Kasumi-1 (cell line): ENCODE measurements around the gene TMEM80.
"Not testable (repeated sequence)": the region's sequence is repeated elsewhere in the genome, so short reads cannot be mapped to it uniquely, and the experiment has no call there.

Source experiments
- DNase-seq, 2 experiments: peaks; one replicate each; lab custom pipeline; 2025; lab: John Stamatoyannopoulos, UW

Gene TMEM80

GRCh38 chr11:721247-721740 is 25.7 kb downstream of the TMEM80 start:
- peak in 1 of 2 experiments; percentile 23 for DNase-seq

DNA sequence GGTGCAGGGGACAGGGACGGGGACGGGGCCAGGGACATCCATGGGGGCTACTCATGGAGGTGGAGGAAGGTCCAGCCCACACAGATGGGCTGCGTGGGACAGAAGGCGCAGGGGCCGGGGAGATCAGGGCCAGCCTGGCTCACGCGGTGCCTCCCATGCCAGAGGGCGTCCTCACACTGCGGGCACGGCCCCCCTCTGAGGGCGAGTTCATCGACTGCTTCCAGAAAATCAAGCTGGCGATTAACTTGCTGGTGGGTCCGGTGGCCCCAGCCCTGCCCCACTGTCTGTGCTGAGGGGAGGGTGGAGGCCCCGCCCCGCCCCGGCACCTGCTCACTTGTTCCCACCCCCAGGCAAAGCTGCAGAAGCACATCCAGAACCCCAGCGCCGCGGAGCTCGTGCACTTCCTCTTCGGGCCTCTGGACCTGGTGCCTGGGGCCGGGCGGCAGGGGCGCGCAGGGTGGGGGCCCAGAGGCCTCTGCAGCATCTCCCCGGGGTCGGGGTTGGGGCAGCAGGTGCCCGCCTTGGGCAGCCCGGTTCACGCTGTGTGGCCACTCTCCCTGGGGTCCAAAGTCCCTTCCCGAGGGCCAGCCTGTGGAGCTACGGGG is 26.2 kb downstream of the TMEM80 start:
- DNase-seq, result peak; percentile 77

GRCh38 chr11:722346-722811 is 26.8 kb downstream of the TMEM80 start:
- no peak for DNase-seq

DNA sequence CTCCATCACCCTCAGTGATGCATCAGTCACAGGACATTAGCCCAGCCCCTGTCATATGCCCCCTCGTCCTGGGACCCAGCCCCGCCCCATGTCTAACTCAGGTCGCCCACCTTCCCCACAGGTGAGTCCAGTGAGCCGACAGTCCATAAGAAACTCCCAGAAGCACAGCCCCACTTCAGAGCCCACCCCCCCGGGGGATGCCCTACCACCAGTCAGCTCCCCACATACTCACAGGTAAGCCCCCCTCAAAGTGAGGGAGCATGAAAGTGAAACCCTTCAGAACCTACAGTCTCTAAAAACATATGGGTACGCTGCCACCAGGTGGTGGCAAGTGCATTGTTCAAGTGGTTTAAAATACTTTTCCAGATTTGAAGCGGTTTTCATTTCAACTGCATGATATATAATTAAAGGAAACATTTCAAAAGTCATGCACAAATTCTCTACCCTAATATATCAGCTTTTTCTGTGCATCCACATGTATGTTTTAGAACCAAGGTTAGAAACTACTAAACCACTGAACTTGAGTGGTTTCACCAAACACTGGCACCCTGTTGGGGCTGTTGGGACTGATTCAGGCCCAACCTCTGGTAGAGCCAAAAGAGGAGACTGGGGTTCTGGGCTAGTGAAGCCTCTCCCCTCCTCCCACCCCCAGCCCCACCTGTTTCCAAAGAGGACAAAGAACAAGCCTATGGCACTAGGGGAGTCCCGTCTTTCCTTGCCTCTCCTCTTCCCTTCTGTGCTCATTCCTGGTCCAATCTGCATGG is 27.7 kb downstream of the TMEM80 start:
- peak; percentile 49 to 65 for DNase-seq

DNA sequence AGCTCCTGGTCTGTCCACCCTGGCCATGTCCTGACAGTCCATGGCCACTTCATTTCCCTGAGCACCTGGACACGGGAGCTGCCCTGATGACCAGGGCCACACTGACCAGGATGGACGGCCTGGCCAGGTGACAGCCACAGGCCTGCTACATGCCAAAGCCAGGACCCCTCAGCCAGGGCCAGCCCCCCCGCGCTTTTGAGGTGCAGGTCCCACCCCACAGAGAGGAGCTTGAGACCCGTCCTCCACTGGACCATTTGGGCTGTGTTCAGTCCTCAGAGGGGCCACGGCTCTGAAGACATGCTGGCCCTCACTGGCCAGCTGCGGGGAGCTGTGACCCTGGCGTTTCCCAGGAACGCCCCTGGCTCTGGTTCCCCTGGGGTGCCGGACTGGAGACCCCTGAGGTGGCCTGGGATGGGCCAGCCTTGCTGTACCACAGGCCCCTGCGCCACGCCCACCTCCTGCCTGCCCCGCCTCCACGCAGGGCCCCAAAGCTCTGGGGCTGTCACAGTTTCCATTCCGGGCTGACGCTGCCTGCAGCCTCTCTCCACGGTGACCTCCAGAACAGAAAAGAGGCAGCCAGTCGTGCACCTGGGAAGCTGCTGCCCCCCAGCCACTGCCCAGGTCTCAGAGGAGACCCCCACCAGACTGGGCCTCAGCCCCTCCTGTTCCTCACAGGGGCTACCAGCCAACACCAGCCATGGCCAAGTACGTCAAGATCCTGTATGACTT is 28.6 kb downstream of the TMEM80 start:
- DNase-seq, result no peak

- no peak for DNase-seq
These were observed 29.3 kb downstream of the TMEM80 start for GRCh38 chr11:724778-725386.

GRCh38 chr11:725624-726202 is 30.1 kb downstream of the TMEM80 start:
- DNase-seq, result no peak

- peak in 1 of 2 experiments; percentile 28 for DNase-seq
These were observed 30.9 kb downstream of the TMEM80 start for GRCh38 chr11:726278-727220.

GRCh38 chr11:727281-727701 is 31.7 kb downstream of the TMEM80 start:
- DNase-seq, result no peak

DNA sequence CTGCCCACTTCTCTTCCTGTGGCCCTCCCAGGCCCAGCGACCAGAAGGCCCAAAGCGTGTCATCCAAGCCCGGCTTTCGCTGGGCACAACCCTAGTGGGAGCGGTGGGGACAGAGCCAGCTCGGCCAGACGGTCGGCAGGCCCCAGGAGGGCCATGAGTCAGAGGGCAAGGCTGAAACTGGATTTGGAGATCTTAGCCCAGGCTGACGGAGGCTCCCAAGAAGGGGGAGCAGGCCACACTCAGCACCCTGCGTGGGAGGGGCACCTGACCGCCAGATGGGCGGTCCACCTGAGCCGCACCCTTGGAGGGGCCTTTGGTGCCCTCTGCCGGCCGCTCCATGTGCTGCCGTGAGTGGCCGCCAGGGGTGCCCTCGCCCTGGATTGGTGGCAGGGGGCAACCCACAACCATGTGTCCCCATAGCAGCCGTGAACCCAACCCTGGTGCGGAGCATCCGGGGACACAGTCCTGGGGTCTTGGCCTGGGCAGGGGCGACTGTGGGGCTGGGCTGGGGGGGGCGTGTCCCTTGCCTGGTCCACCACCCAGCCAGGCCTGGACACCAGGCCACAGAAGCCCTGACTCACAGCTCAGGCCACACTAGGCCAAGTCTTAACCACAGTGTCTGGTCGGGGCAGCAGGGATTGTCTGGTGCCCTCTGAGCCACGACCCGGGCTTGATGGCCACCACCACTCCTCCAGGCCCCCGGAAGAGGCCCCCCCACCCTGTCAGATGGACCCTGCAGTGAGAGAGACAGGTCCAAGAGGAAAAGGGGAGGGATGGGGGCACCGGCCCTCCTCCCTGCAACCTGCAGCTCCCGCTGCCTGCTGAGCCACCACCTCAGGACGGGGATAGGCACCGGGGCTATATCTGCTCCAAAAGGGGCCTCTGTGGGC is 32.5 kb downstream of the TMEM80 start:
- peak; percentile 42 to 63 for DNase-seq

- no peak for DNase-seq
These were observed 33.4 kb downstream of the TMEM80 start for GRCh38 chr11:728901-729491.

- no peak for DNase-seq
These were observed 34.0 kb downstream of the TMEM80 start for GRCh38 chr11:729492-730074.

DNA sequence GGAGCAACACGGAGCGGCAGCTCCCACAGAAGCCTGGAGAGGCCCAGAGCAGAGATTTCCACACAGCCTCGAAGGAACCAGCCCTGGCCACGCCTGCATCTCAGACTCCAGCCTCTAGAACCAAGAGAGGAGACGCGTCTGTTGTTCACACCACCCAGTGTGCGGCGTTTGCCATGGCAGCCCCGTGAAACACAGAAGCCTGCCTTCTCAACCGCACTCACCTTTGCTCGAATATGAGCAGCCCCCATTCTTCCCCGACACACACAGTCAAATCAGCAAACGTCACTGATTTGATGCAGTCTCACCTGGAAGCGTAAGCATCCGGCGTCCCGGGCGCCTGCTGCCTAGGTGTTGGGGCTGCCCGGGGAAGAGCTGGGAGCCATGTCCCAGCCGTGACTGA is 37.5 kb downstream of the TMEM80 start:
- DNase-seq, result no peak

GRCh38 chr11:734541-734940 is 38.9 kb downstream of the TMEM80 start:
- not testable (repeated sequence) for DNase-seq

DNA sequence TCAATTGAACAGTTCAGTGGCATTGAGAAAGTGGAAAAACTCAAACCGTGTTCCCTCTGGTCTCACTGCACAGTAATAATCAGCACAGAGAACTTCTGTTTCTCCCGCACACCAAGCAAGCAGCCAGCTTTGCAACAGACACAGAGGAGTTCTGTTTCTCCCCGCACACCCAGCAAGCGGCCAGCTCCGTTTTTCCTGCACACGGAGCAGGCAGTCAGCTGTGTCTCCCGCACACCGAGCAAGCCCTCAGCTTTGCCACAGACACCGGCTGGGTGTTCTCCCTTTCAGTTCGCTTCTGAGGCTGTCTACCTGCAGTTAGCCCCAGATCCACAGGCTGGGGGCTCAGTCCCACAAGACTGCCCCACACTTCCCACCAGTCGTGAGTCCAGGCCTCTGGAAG is 41.8 kb downstream of the TMEM80 start:
- DNase-seq, result peak in 1 of 2 experiments; percentile 28

DNA sequence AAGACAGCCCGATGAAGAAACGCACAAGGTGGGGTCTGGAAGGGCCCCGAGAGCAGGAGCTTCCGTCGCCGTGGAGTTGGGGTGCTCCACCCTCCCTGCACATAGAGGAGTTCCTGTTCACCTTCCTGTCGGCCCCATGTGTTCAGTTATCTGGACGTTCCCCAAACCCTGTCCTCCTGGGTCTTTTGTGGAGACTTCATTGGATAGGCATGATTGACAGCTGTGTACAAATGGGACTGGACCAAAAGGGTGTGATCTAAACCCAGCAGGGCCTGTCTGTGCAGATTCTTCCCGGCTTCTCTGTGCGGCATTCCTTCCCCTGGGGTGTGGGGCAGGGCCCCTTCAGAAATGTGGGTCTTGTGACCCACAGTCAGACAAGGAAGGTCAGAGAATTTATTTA is 42.3 kb downstream of the TMEM80 start:
- DNase-seq, result not testable (repeated sequence)

DNA sequence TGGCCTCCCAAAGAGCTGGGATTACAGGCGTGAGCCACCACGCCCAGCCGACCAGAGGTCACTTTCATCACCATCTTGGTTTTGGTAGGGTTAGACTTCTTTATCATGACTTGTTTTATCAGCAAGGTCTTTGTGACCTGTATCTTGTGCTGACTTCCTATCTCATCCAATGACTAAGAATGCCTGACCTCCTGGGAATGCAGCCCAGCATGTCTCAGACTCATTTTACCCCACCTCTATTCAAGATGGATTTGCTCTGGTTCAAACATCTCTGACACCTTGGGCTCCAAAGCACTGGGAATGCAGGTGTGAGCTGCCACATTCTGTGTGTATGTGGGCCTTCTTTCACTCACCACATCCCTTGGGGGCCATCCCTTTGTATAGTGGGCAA is 46.5 kb downstream of the TMEM80 start:
- no peak for DNase-seq

- no peak for DNase-seq
These were observed 47.1 kb downstream of the TMEM80 start for GRCh38 chr11:742571-743201.
